Liver (tissue), 9 donors: ENCODE measurements around the gene CD300LD. TPM values are rescaled to one million over a fixed set of nuclear protein-coding genes. Genes with fewer than 3 reads are reported as not detected.

Experiments
- DNase-seq: peaks from one replicate; pipeline ENCODE4 v3.0.0-alpha.2; 2017; ENCODE audit warnings: low spot score
- H3K27ac ChIP-seq, 2 donors: one replicate each; pipeline ENCODE4 v1.7.0; 2013; ENCODE audit warnings: inconsistent platforms in 2 of 2, low read length in 2 of 2, control low read depth in 1 of 2, low read depth in 1 of 2, mild to moderate bottlenecking in 1 of 2
- H3K27me3 ChIP-seq, 4 donors: one replicate each; pipeline versions ENCODE4 v1.6.1 to v1.7.0; 2013; ENCODE audit warnings: low read length in 3 of 4, inconsistent platforms in 1 of 4, mild to moderate bottlenecking in 1 of 4, moderate library complexity in 1 of 4; ENCODE audit not compliant: control insufficient read depth in 4 of 4, insufficient read depth in 4 of 4
- H3K36me3 ChIP-seq, 4 donors: one replicate each; pipeline versions ENCODE4 v1.6.1 to v1.7.0; 2013; ENCODE audit warnings: low read length in 3 of 4, mild to moderate bottlenecking in 3 of 4, low read depth in 1 of 4, moderate library complexity in 1 of 4; ENCODE audit not compliant: control insufficient read depth in 4 of 4, insufficient read depth in 3 of 4
- H3K4me1 ChIP-seq, 4 donors: one replicate each; pipeline versions ENCODE4 v1.6.1 to v1.7.0; 2013; ENCODE audit warnings: low read length in 3 of 4, mild to moderate bottlenecking in 3 of 4, moderate library complexity in 1 of 4; ENCODE audit not compliant: control insufficient read depth in 4 of 4, insufficient read depth in 4 of 4
- H3K4me3 ChIP-seq, 3 donors: one replicate each; pipeline versions ENCODE4 v1.6.1 to v1.7.0; 2013; ENCODE audit warnings: low read length in 3 of 3, control low read depth in 1 of 3, low read depth in 1 of 3, mild to moderate bottlenecking in 1 of 3
- H3K9ac ChIP-seq, 2 donors: one replicate each; pipeline ENCODE4 v1.7.0; 2013; ENCODE audit warnings: low read length in 2 of 2, mild to moderate bottlenecking in 2 of 2, moderate library complexity in 2 of 2, control low read depth in 1 of 2, low read depth in 1 of 2
- H3K9me3 ChIP-seq, 4 donors: one replicate each; pipeline versions ENCODE4 v1.6.1 to v1.7.0; 2013; ENCODE audit warnings: low read length in 3 of 4; ENCODE audit not compliant: control insufficient read depth in 4 of 4
- CTCF ChIP-seq: fragments of 150-350 bp; IDR thresholded peaks from 2 replicates; pipeline ENCODE4 v1.5.1; 2017; ENCODE audit warnings: improper control_type of control experiment, low read depth, low read length; ENCODE audit not compliant: missing input control
- HNF4A ChIP-seq, 2 donors: conservative IDR thresholded peaks; 2 replicates each; pipeline ENCODE4 v1.6.1; 2016; ENCODE audit warnings: antibody characterized with exemption in 2 of 2, mild to moderate bottlenecking in 2 of 2
- JUND ChIP-seq, 2 donors: IDR thresholded peaks; 2 replicates each; pipeline ENCODE4 v1.6.1; 2016; ENCODE audit warnings: antibody characterized with exemption in 2 of 2
- MAX ChIP-seq: IDR thresholded peaks from 2 replicates; pipeline ENCODE4 v1.6.1; 2016; ENCODE audit warnings: antibody characterized with exemption
- NR2F2 ChIP-seq: IDR thresholded peaks from 2 replicates; pipeline ENCODE4 v1.6.1; 2016; ENCODE audit warnings: antibody characterized with exemption
- RAD21 ChIP-seq, 2 donors: IDR thresholded peaks; 2 replicates each; pipeline ENCODE4 v1.6.1; 2016; ENCODE audit warnings: antibody characterized with exemption in 2 of 2, mild to moderate bottlenecking in 2 of 2
- RXRA ChIP-seq, 2 donors: IDR thresholded peaks; 2 replicates each; pipeline ENCODE4 v1.6.1; 2017 to 2018; ENCODE audit warnings: antibody characterized with exemption in 2 of 2, mild to moderate bottlenecking in 1 of 2
- SP1 ChIP-seq: IDR thresholded peaks from 2 replicates; pipeline ENCODE4 v1.6.1; 2018; ENCODE audit warnings: antibody characterized with exemption, mild to moderate bottlenecking
- YY1 ChIP-seq: IDR thresholded peaks from 2 replicates; pipeline ENCODE4 v1.6.1; 2016; ENCODE audit warnings: antibody characterized with exemption, mild to moderate bottlenecking
- ZBTB33 ChIP-seq: IDR thresholded peaks from 2 replicates; pipeline ENCODE4 v1.6.1; 2016; ENCODE audit warnings: antibody characterized with exemption
- WGBS: extraction: QIAGEN DNeasy Blood & Tissue Kit; methylation state at CpG from one replicate; pipeline ENCODE4 v1.1.7; 2013; 5-methylcytosine and 5-hydroxymethylcytosine counted together
- polyA plus RNA-seq, 2 donors: library from polyadenylated mRNA; stranded (reverse) in 1 of 2; unstranded in 1 of 2; fragments of 200-250 nt in 1 of 2; fragments of >200 nt in 1 of 2; fragmentation: Nextera tagmentation in 1 of 2; extraction: Ambion mirVana in 1 of 2; gene quantifications; one replicate each; pipeline versions ENCODE4 v1.2.1 to v1.2.3, GENCODE V29; 2013 to 2015
- total RNA-seq, 2 donors: library from RNA; depleted of rRNA; stranded (reverse); fragments of >200 nt; gene quantifications; one replicate each; pipeline ENCODE4 v1.2.3, GENCODE V29; 2014
- donor health status: healthy.
- donor health status: healthy.
- donor health status: healthy.
- donor health status: healthy.
- donor health status: healthy.

CD300LD gene
- total and polyA plus RNA-seq, 4 donors = 0.08 TPM; not detected in 3

GRCh38 chr17:74536890-74537289 is 55.2 kb downstream of the CD300LD start (continued):
- no peak for TF ChIP-seq ZBTB33
- no peak for TF ChIP-seq SP1

- H3K9ac ChIP-seq = no peak overlapping the region
- no peaks in the 10 kb centered on the region for H3K4me1 ChIP-seq
- no peaks in the 10 kb centered on the region for H3K36me3 ChIP-seq
- no peak overlapping the region for H3K4me3 ChIP-seq
- peak overlapping the region; percentile 12 to 17 for H3K27ac ChIP-seq
- WGBS = 58% methylated on average over 10 of the region's 10 CpGs
- DNase-seq = peak; percentile 31
- H3K27me3 ChIP-seq = peaks cover 0 to 10% (median 0%) of the 10 kb centered on the region in 4 donors
- no peaks in the 10 kb centered on the region for H3K9me3 ChIP-seq
- TF ChIP-seq YY1 (peak; percentile 90), JUND (IDR thresholded peaks at IDR 0.05) (no peak)
Observed at GRCh38 chr17:74532115-74532514, 60.0 kb downstream of the CD300LD start.

- H3K27me3 ChIP-seq = peaks cover 0 to 8% (median 0%) of the 10 kb centered on the region in 4 donors
- peak within 1 kb of the TSS; percentile 19 to 35 for H3K27ac ChIP-seq
- TF ChIP-seq ZBTB33 = no peak
- no peaks in the 10 kb centered on the region for H3K4me1 ChIP-seq
- no peak within 1 kb of the TSS for H3K9ac ChIP-seq
- 57% methylated on average over 10 of the region's 10 CpGs for WGBS
- DNase-seq = peak; percentile 12
- H3K9me3 ChIP-seq = no peaks in the 10 kb centered on the region
- no peak within 1 kb of the TSS for H3K4me3 ChIP-seq
- no peaks in the 10 kb centered on the region for H3K36me3 ChIP-seq
Observed at GRCh38 chr17:74531231-74531761, 60.8 kb downstream of the CD300LD start, which contains the start of gene CD300LB. Gene CD300LB, minus strand, starts transcription at chr17:74531475. Its CDS starts 125 bp downstream, at chr17:74531350.

- H3K27me3 ChIP-seq = peaks cover 0 to 8% (median 0%) of the 10 kb centered on the region in 4 donors
- TF ChIP-seq CTCF (no peak), RAD21 (IDR thresholded peaks at IDR 0.05) (no peak), SP1 (no peak), NR2F2 (no peak), YY1 (no peak), HNF4A (conservative IDR thresholded peaks at IDR 0.05) (no peak), MAX (no peak), RXRA (IDR thresholded peaks at IDR 0.05) (no peak)
- H3K4me1 ChIP-seq = no peaks in the 10 kb centered on the region
- peak; percentile 14 for DNase-seq
- H3K27ac ChIP-seq = no peak overlapping the region
- H3K9me3 ChIP-seq = no peaks in the 10 kb centered on the region
- no peak overlapping the region for H3K4me3 ChIP-seq
- WGBS = 70% methylated on average over 5 of the region's 5 CpGs
- no peaks in the 10 kb centered on the region for H3K36me3 ChIP-seq
- H3K9ac ChIP-seq = no peak overlapping the region
Observed at GRCh38 chr17:74530831-74531150, 61.3 kb downstream of the CD300LD start.

Other genes starting within 250 kb of the CD300LD start
- gene BTBD17, start 230.4 kb downstream of the CD300LD start, total RNA-seq = not detected
- not detected for gene BTBD17, start 230.4 kb downstream of the CD300LD start, polyA plus RNA-seq
- under 1 TPM in 1 of 2 donors, not detected in 1; 0.08 TPM for gene GPR142, start 224.8 kb downstream of the CD300LD start, total RNA-seq
- under 1 TPM in 1 of 2 donors, not detected in 1; 0.05 TPM for gene GPR142, start 224.8 kb downstream of the CD300LD start, polyA plus RNA-seq
- 10 to 100 TPM; 34.2 to 86.3 TPM for gene GPRC5C, start 160.2 kb downstream of the CD300LD start, total RNA-seq
- gene GPRC5C, start 160.2 kb downstream of the CD300LD start, polyA plus RNA-seq = 100 to 1,000 TPM; 153 to 195 TPM
- 10 to 100 TPM in 1 of 2 donors, 1 to 10 TPM in 1; 9.0 to 11.5 TPM for gene CD300A, start 125.6 kb downstream of the CD300LD start, total RNA-seq
- 1 to 10 TPM; 2.2 to 7.0 TPM for gene CD300A, start 125.6 kb downstream of the CD300LD start, polyA plus RNA-seq
- under 1 TPM; 0.08 to 0.33 TPM for gene CD300LB, start 60.8 kb downstream of the CD300LD start, total RNA-seq
- gene CD300LB, start 60.8 kb downstream of the CD300LD start, polyA plus RNA-seq = under 1 TPM in 1 of 2 donors, not detected in 1; 0.09 TPM
- 1 to 10 TPM in 1 of 2 donors, under 1 TPM in 1; 0.92 to 1.5 TPM for gene CD300C, start 46.2 kb downstream of the CD300LD start, total RNA-seq
- gene CD300C, start 46.2 kb downstream of the CD300LD start, polyA plus RNA-seq = 1 to 10 TPM in 1 of 2 donors, under 1 TPM in 1; 0.17 to 1.2 TPM
- gene CD300H, start 24.8 kb downstream of the CD300LD start, total RNA-seq = under 1 TPM in 1 of 2 donors, not detected in 1; 0.47 TPM
- not detected for gene CD300H, start 24.8 kb downstream of the CD300LD start, polyA plus RNA-seq
- under 1 TPM; 0.47 to 0.75 TPM for gene CD300E, start 31.5 kb upstream of the CD300LD start, total RNA-seq
- gene CD300E, start 31.5 kb upstream of the CD300LD start, polyA plus RNA-seq = under 1 TPM; 0.07 to 0.21 TPM
- gene CD300LF, start 120.6 kb upstream of the CD300LD start, total RNA-seq = 1 to 10 TPM; 1.5 to 1.9 TPM
- under 1 TPM; 0.13 to 0.55 TPM for gene CD300LF, start 120.6 kb upstream of the CD300LD start, polyA plus RNA-seq
- 1 to 10 TPM; 5.1 to 5.3 TPM for gene RAB37, start 145.0 kb upstream of the CD300LD start, total RNA-seq
- 1 to 10 TPM; 5.9 to 8.8 TPM for gene RAB37, start 145.0 kb upstream of the CD300LD start, polyA plus RNA-seq
- 10 to 100 TPM; 38.1 to 84.1 TPM for gene NHERF1, start 156.3 kb upstream of the CD300LD start, total RNA-seq
- 100 to 1,000 TPM; 105 to 160 TPM for gene NHERF1, start 156.3 kb upstream of the CD300LD start, polyA plus RNA-seq
- gene NAT9, start 184.1 kb upstream of the CD300LD start, total RNA-seq = 10 to 100 TPM in 1 of 2 donors, 1 to 10 TPM in 1; 8.1 to 25.5 TPM
- 10 to 100 TPM; 15.7 to 18.4 TPM for gene NAT9, start 184.1 kb upstream of the CD300LD start, polyA plus RNA-seq